ENCODE data around the gene ENTPD7.

Gene ENTPD7

GRCh38 chr10:99673492-99673891 lies 14.2 kb downstream of the ENTPD7 start:
- DNase-seq (ENCODE audit: insufficient read length, low spot score) (no peak), FAIRE-seq (no peak)
- TF ChIP-seq CTCF (IDR thresholded peaks at IDR 0.05; ENCODE audit: insufficient read depth, missing control alignments): no peak

- FAIRE-seq (no peak), DNase-seq (ENCODE audit: insufficient read length, low spot score) (no peak)
- no peak for TF ChIP-seq CTCF (IDR thresholded peaks at IDR 0.05; ENCODE audit: insufficient read depth, missing control alignments)
Observed at GRCh38 chr10:99674762-99675161, 15.5 kb downstream of the ENTPD7 start.

GRCh38 chr10:99676426-99676825 lies 17.1 kb downstream of the ENTPD7 start:
- FAIRE-seq (no peak), DNase-seq (ENCODE audit: insufficient read length, low spot score) (no peak)
- no peak for TF ChIP-seq CTCF (IDR thresholded peaks at IDR 0.05; ENCODE audit: insufficient read depth, missing control alignments)

- DNase-seq (ENCODE audit: insufficient read length, low spot score): no peak
- TF ChIP-seq CTCF (IDR thresholded peaks at IDR 0.05; ENCODE audit: insufficient read depth, missing control alignments): no peak
- no peak for FAIRE-seq
Observed at GRCh38 chr10:99676895-99677294, 17.6 kb downstream of the ENTPD7 start.

GRCh38 chr10:99678921-99679320 lies 19.6 kb downstream of the ENTPD7 start:
- TF ChIP-seq CTCF (IDR thresholded peaks at IDR 0.05; ENCODE audit: insufficient read depth, missing control alignments): no peak
- no peak for FAIRE-seq
- no peak for DNase-seq (ENCODE audit: insufficient read length, low spot score)

GRCh38 chr10:99681553-99681952 lies 22.2 kb downstream of the ENTPD7 start:
- no peak for FAIRE-seq
- no peak for DNase-seq (ENCODE audit: insufficient read length, low spot score)
- TF ChIP-seq CTCF (IDR thresholded peaks at IDR 0.05; ENCODE audit: insufficient read depth, missing control alignments): no peak

- FAIRE-seq: no peak
Observed at GRCh38 chr10:99682032-99682431, 22.7 kb downstream of the ENTPD7 start.

More at GRCh38 chr10:99682032-99682431, 22.7 kb downstream of the ENTPD7 start:
- DNase-seq (ENCODE audit: insufficient read length, low spot score): no peak
- TF ChIP-seq CTCF (IDR thresholded peaks at IDR 0.05; ENCODE audit: insufficient read depth, missing control alignments): no peak
